NB4 (cell line): ENCODE measurements around the gene LDLRAD4.

Experiments
- POLR2A ChIP-seq: IDR thresholded peaks from 2 replicates; pipeline ENCODE4 v1.6.1; 2011; ENCODE audit warnings: mild to moderate bottlenecking; ENCODE audit not compliant: insufficient read length; ENCODE audit errors: extremely low read depth
- TF ChIP-seq, protein P1 (sequence below): IDR thresholded peaks from one replicate; pipeline ENCODE4 v1.5.1; 2012; ENCODE audit warnings: low read depth, low read length

DNA sequence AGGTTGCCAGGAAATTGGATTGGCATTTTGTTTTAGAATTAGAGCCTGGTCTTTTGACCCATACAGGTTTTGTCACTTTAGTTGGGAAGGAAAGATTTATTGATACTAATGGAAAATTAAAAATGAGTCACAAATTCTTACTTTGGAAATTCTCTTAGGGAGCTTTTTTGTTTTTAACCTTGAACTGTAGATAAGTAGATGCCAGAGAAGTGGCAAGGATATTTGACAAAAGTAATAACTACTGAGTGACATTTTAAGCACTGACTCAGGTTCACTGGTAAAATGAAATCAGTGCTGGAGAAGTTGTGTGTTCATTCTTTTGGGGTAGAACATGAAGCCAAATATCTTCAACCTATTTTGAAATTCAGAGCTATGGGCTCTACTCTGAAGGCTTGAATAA, 56.5 kb downstream of the LDLRAD4 start:
- TF ChIP-seq, protein P1, sequence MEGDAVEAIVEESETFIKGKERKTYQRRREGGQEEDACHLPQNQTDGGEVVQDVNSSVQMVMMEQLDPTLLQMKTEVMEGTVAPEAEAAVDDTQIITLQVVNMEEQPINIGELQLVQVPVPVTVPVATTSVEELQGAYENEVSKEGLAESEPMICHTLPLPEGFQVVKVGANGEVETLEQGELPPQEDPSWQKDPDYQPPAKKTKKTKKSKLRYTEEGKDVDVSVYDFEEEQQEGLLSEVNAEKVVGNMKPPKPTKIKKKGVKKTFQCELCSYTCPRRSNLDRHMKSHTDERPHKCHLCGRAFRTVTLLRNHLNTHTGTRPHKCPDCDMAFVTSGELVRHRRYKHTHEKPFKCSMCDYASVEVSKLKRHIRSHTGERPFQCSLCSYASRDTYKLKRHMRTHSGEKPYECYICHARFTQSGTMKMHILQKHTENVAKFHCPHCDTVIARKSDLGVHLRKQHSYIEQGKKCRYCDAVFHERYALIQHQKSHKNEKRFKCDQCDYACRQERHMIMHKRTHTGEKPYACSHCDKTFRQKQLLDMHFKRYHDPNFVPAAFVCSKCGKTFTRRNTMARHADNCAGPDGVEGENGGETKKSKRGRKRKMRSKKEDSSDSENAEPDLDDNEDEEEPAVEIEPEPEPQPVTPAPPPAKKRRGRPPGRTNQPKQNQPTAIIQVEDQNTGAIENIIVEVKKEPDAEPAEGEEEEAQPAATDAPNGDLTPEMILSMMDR, result no peak
- TF ChIP-seq POLR2A, result no peak
